ACC112 (cell line): ENCODE measurements around the gene PRR22.
"Not testable (repeated sequence)": the region's sequence is repeated elsewhere in the genome, so short reads cannot be mapped to it uniquely, and the experiment has no call there.

Experiments used
- H2AFZ ChIP-seq: fragments of 200-600 bp; sonication (generic); one replicate; pipeline ENCODE4 v1.6.0; 2017; ENCODE audit warnings: antibody characterized with exemption, low read length; ENCODE audit not compliant: unreplicated experiment
- H3K27ac ChIP-seq: fragments of 200-600 bp; sonication (generic); 2 replicates; pipeline ENCODE4 v1.5.1; 2014; ENCODE audit warnings: low read depth, mild to moderate bottlenecking, antibody characterized with exemption, low read length, moderate library complexity
- H3K27me3 ChIP-seq: fragments of 200-600 bp; sonication (generic); 2 replicates; pipeline ENCODE4 v1.6.1; 2014; ENCODE audit warnings: mild to moderate bottlenecking, antibody characterized with exemption, low read length, moderate library complexity, mixed read lengths; ENCODE audit not compliant: insufficient read depth
- H3K36me3 ChIP-seq: fragments of 200-600 bp; sonication (generic); 2 replicates; pipeline ENCODE4 v1.6.1; 2016; ENCODE audit warnings: mild to moderate bottlenecking, antibody characterized with exemption, low read length, moderate library complexity, mixed read lengths; ENCODE audit not compliant: insufficient read depth
- H3K4me1 ChIP-seq: fragments of 200-600 bp; sonication (generic); one replicate; pipeline ENCODE4 v1.6.1; 2016; ENCODE audit warnings: low read length, mixed read lengths; ENCODE audit not compliant: insufficient read depth, unreplicated experiment, control insufficient read depth
- H3K4me3 ChIP-seq: fragments of 200-600 bp; sonication (generic); 2 replicates; pipeline ENCODE4 v1.5.1; 2014; ENCODE audit warnings: mild to moderate bottlenecking, low read depth, low read length
- H3K79me2 ChIP-seq: fragments of 200-600 bp; sonication (generic); one replicate; pipeline ENCODE4 v1.6.0; 2016; ENCODE audit warnings: low read length; ENCODE audit not compliant: control insufficient read depth, unreplicated experiment, insufficient read depth

The PRR22 gene

DNA sequence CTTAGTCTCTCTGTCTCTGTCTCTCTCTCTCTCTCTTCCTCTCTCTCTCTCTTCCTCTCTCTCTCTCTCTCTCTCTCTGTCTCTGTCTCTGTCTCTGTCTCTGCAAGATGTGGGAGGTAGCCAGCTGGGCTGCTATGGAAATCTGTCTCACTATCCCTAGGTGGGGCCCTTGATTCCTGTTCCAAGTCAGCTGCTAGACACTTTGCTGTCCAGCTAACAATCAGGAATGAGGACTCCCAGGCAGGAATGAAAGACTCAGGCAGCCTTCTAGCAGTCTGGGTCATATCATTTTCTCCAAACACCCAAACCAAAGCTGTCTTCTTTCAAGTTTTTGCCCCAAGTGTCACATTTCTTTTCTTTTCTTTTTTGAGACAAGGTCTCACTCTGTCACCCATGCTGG, 40.9 kb downstream of the PRR22 start:
- no peaks in the 10 kb centered on the region for H3K4me1 ChIP-seq
- no peak overlapping the region for H3K27ac ChIP-seq
- no peak overlapping the region for H3K4me3 ChIP-seq
- no peaks in the 10 kb centered on the region for H3K36me3 ChIP-seq
- H3K27me3 ChIP-seq, result no peaks in the 10 kb centered on the region
- H3K79me2 ChIP-seq, result no peaks in the 10 kb centered on the region
- no peak overlapping the region for H2AFZ ChIP-seq

- no peak overlapping the region for H3K4me3 ChIP-seq
- H3K27ac ChIP-seq, result no peak overlapping the region
- H2AFZ ChIP-seq, result no peak overlapping the region
- no peaks in the 10 kb centered on the region for H3K4me1 ChIP-seq
- H3K36me3 ChIP-seq, result no peaks in the 10 kb centered on the region
- no peaks in the 10 kb centered on the region for H3K79me2 ChIP-seq
- no peaks in the 10 kb centered on the region for H3K27me3 ChIP-seq
These were observed 42.5 kb downstream of the PRR22 start for GRCh38 chr19:5742051-5742450.

GRCh38 chr19:5738423-5738822, 46.1 kb downstream of the PRR22 start:
- Histone ChIP-seq H3K36me3 (no peaks in the 10 kb centered on the region), H3K27ac (no peak overlapping the region), H3K79me2 (no peaks in the 10 kb centered on the region), H2AFZ (no peak overlapping the region), H3K27me3 (no peaks in the 10 kb centered on the region), H3K4me3 (no peak overlapping the region), H3K4me1 (no peaks in the 10 kb centered on the region)

GRCh38 chr19:5733172-5733571, 51.4 kb downstream of the PRR22 start:
- not testable (repeated sequence) for H3K36me3 ChIP-seq, H3K4me3 ChIP-seq, H3K27ac ChIP-seq, H3K79me2 ChIP-seq, H3K27me3 ChIP-seq, H2AFZ ChIP-seq, H3K4me1 ChIP-seq
